GM04504 (cell line): ENCODE data around the gene AZU1.

Experiments used
- DNase-seq: peaks from one replicate; pipeline ENCODE4 v3.0.0-alpha.2; 2012; ENCODE audit warnings: low read depth

Gene AZU1

GRCh38 chr19:827710-828321 is at the start of gene AZU1:
TSS of gene AZU1 (plus strand) at chr19:827837. CDS start at chr19:827847, 10 bp downstream.
- DNase-seq: no peak

- peak; percentile 94 for DNase-seq
Measured at GRCh38 chr19:778910-779653, 48.6 kb upstream of the AZU1 start.

GRCh38 chr19:780935-781334 is 46.7 kb upstream of the AZU1 start:
- no peak for DNase-seq

GRCh38 chr19:781800-782184 is 45.8 kb upstream of the AZU1 start:
- no peak for DNase-seq

- DNase-seq: no peak
Measured at GRCh38 chr19:782185-782877, 45.3 kb upstream of the AZU1 start.

- DNase-seq: no peak
Measured at GRCh38 chr19:782878-783668, 44.6 kb upstream of the AZU1 start.

- DNase-seq: no peak
Measured at GRCh38 chr19:784541-784940, 43.1 kb upstream of the AZU1 start.

GRCh38 chr19:787536-787935 is 40.1 kb upstream of the AZU1 start:
- DNase-seq: no peak

GRCh38 chr19:788686-788982 is 39.0 kb upstream of the AZU1 start:
- no peak for DNase-seq

- no peak for DNase-seq
Measured at GRCh38 chr19:788983-789700, 38.5 kb upstream of the AZU1 start.

- DNase-seq: no peak
Measured at GRCh38 chr19:789701-790060, 38.0 kb upstream of the AZU1 start.

- DNase-seq: no peak
Measured at GRCh38 chr19:791007-791566, 36.5 kb upstream of the AZU1 start.

GRCh38 chr19:791567-792305 is 35.9 kb upstream of the AZU1 start:
- DNase-seq: no peak

- DNase-seq: no peak
Measured at GRCh38 chr19:792306-792885, 35.2 kb upstream of the AZU1 start.

- DNase-seq: no peak
Measured at GRCh38 chr19:793806-794205, 33.8 kb upstream of the AZU1 start.

- no peak for DNase-seq
Measured at GRCh38 chr19:795073-795611, 32.5 kb upstream of the AZU1 start.

- no peak for DNase-seq
Measured at GRCh38 chr19:795691-796581, 31.7 kb upstream of the AZU1 start.

GRCh38 chr19:796692-797527 is 30.7 kb upstream of the AZU1 start, which contains the start of gene PTBP1:
TSS of gene PTBP1 (plus strand) at chr19:797452. CDS start at chr19:797498, 46 bp downstream.
- DNase-seq: peak; percentile 100
